CD14-positive monocyte (primary cell): ENCODE measurements around the gene RPE. TPM values are rescaled to one million over a fixed set of nuclear protein-coding genes. Genes with fewer than 3 reads are reported as not detected.

Experiments
- DNase-seq, 3 donors: peaks; one replicate each; pipeline ENCODE4 v3.0.0-alpha.2; 2011 to 2022
- H2AFZ ChIP-seq: 2 replicates; pipeline ENCODE4 v1.6.0; 2012; ENCODE audit warnings: mild to moderate bottlenecking, low read depth, low read length, inconsistent platforms; ENCODE audit not compliant: insufficient read depth, poor library complexity, severe bottlenecking
- H3K27ac ChIP-seq, 2 donors: 1 replicate in 1 of 2; 2 replicates in 1 of 2; pipeline ENCODE4 v1.5.1; 2012 to 2013; ENCODE audit warnings: low read length in 2 of 2, control low read depth in 1 of 2, inconsistent platforms in 1 of 2, low read depth in 1 of 2, mild to moderate bottlenecking in 1 of 2
- H3K27me3 ChIP-seq, 2 donors: one replicate each; pipeline versions ENCODE4 v1.6.0 to v1.6.1; 2011 to 2013; ENCODE audit warnings: low read length in 2 of 2; ENCODE audit not compliant: control insufficient read depth in 2 of 2, insufficient read depth in 2 of 2
- H3K36me3 ChIP-seq, 2 donors: replicated peaks in 1 of 2; 1 replicate in 1 of 2; 2 replicates in 1 of 2; pipeline versions ENCODE4 v1.5.1 to v1.6.1; 2012 to 2013; ENCODE audit warnings: low read length in 2 of 2, control low read depth in 1 of 2, inconsistent platforms in 1 of 2, mild to moderate bottlenecking in 1 of 2; ENCODE audit not compliant: insufficient read depth in 2 of 2, control insufficient read depth in 1 of 2
- H3K4me1 ChIP-seq, 2 donors: 1 replicate in 1 of 2; 2 replicates in 1 of 2; pipeline versions ENCODE4 v1.5.1 to v1.6.1; 2012 to 2013; ENCODE audit warnings: low read length in 2 of 2, control low read depth in 1 of 2, inconsistent platforms in 1 of 2, mild to moderate bottlenecking in 1 of 2, moderate library complexity in 1 of 2; ENCODE audit not compliant: insufficient read depth in 2 of 2, control insufficient read depth in 1 of 2
- H3K4me2 ChIP-seq: replicated peaks from 2 replicates; pipeline ENCODE3; 2012; ENCODE audit warnings: low read length, moderate library complexity, mild to moderate bottlenecking; ENCODE audit not compliant: poor library complexity, severe bottlenecking; ENCODE audit errors: extremely low read depth
- H3K4me3 ChIP-seq, 3 experiments: fragments of 200-600 bp in 1 of 3; sonication (generic) in 1 of 3; replicated peaks in 1 of 3; 1 replicate in 2 of 3; 2 replicates in 1 of 3; pipeline ENCODE4 v1.5.1; 2011 to 2013; ENCODE audit warnings: low read length in 3 of 3, mild to moderate bottlenecking in 3 of 3, control low read depth in 2 of 3, low read depth in 2 of 3, inconsistent platforms in 1 of 3, moderate library complexity in 1 of 3
- H3K79me2 ChIP-seq: 2 replicates; pipeline ENCODE4 v1.6.0; 2012; ENCODE audit warnings: mild to moderate bottlenecking, control low read depth, inconsistent platforms, low read length, moderate library complexity; ENCODE audit not compliant: insufficient read depth
- H3K9ac ChIP-seq: 2 replicates; pipeline ENCODE4 v1.6.0; 2017; ENCODE audit warnings: low read length, mild to moderate bottlenecking; ENCODE audit not compliant: insufficient read depth, poor library complexity, severe bottlenecking
- H3K9me3 ChIP-seq, 2 donors: replicated peaks in 1 of 2; 1 replicate in 1 of 2; 2 replicates in 1 of 2; pipeline versions ENCODE4 v1.5.1 to v1.6.1; 2012 to 2013; ENCODE audit warnings: low read length in 2 of 2, control low read depth in 1 of 2; ENCODE audit not compliant: control insufficient read depth in 1 of 2, insufficient read depth in 1 of 2
- H4K20me1 ChIP-seq: 2 replicates; pipeline ENCODE4 v1.6.0; 2012; ENCODE audit warnings: mild to moderate bottlenecking, low read length, control low read depth, moderate library complexity; ENCODE audit not compliant: insufficient read depth
- H3K27ac Mint-ChIP-seq, 7 donors: one replicate each; pipeline ENCODE4 v1.8.0; 2020; ENCODE audit warnings: mild to moderate bottlenecking in 7 of 7, mixed read lengths in 7 of 7, moderate library complexity in 6 of 7, inconsistent platforms in 2 of 7
- H3K27me3 Mint-ChIP-seq, 3 donors: one replicate each; pipeline ENCODE4 v1.8.0; 2021 to 2022; ENCODE audit warnings: low read depth in 3 of 3, mild to moderate bottlenecking in 3 of 3, mixed read lengths in 3 of 3, moderate library complexity in 3 of 3, inconsistent platforms in 1 of 3
- H3K36me3 Mint-ChIP-seq, 2 donors: one replicate each; pipeline ENCODE4 v1.8.0; 2020; ENCODE audit warnings: mixed read lengths in 2 of 2, inconsistent platforms in 1 of 2, mild to moderate bottlenecking in 1 of 2
- H3K4me1 Mint-ChIP-seq: one replicate; pipeline ENCODE4 v1.8.0; 2020; ENCODE audit warnings: mild to moderate bottlenecking, mixed read lengths
- H3K4me3 Mint-ChIP-seq, 2 donors: one replicate each; pipeline ENCODE4 v1.8.0; 2020; ENCODE audit warnings: mild to moderate bottlenecking in 2 of 2, mixed read lengths in 2 of 2, moderate library complexity in 1 of 2
- H3K9me3 Mint-ChIP-seq, 7 donors: one replicate each; pipeline ENCODE4 v1.8.0; 2020 to 2022; ENCODE audit warnings: mixed read lengths in 7 of 7, mild to moderate bottlenecking in 6 of 7, moderate library complexity in 6 of 7, inconsistent platforms in 2 of 7
- CTCF ChIP-seq: fragments of 200-600 bp; IDR thresholded peaks from one replicate; pipeline ENCODE4 v1.8.0; 2022; ENCODE audit warnings: antibody characterized with exemption, mild to moderate bottlenecking
- WGBS: methylation state at CpG from one replicate; pipeline ENCODE4 v1.1.5; 2013; ENCODE audit warnings: missing lambda C conversion rate; ENCODE audit not compliant: insufficient coverage; 5-methylcytosine and 5-hydroxymethylcytosine counted together
- intact Hi-C, 2 donors: fragments of 100-400 bp; cut with micrococcal nuclease; formaldehyde crosslinking; loops; one replicate each; pipeline versions ENCODE4 v1.15.0 to v1.15.1; 2023
- polyA plus RNA-seq, 3 donors: library from polyadenylated mRNA; depleted of rRNA in 1 of 3; unstranded in 2 of 3; stranded (reverse) in 1 of 3; fragments of 300-500 nt in 2 of 3; fragments of >200 nt in 1 of 3; fragmentation: Illumina TruSeq in 2 of 3; gene quantifications; 1 replicate in 2 of 3; 2 replicates in 1 of 3; pipeline ENCODE4 v1.2.3, GENCODE V29; 2012 to 2021

Gene RPE
- polyA plus RNA-seq, 3 donors: 32.3 to 38.1 (median 33.8) TPM

- no peaks in the 10 kb centered on the region for H3K79me2 ChIP-seq
- H3K9me3 Mint-ChIP-seq: no peaks in the 10 kb centered on the region
- peaks cover 5 to 6% (median 5%) of the 10 kb centered on the region in 3 donors for H3K27me3 Mint-ChIP-seq
- no peaks in the 10 kb centered on the region for H3K9me3 ChIP-seq
- H3K4me2 ChIP-seq: no peak overlapping the region
- WGBS: 93% methylated on average over 3 of the region's 4 CpGs
- no peak overlapping the region for H3K27ac ChIP-seq
- H3K9ac ChIP-seq: no peak overlapping the region
- no peaks in the 10 kb centered on the region for H4K20me1 ChIP-seq
- H3K27ac Mint-ChIP-seq: no peak overlapping the region
- no peak overlapping the region for H3K4me3 ChIP-seq
- no peak overlapping the region for H2AFZ ChIP-seq
- intact Hi-C loops: no loop called here
- no peak for TF ChIP-seq CTCF
- H3K4me1 ChIP-seq: no peaks in the 10 kb centered on the region
- H3K4me3 Mint-ChIP-seq: no peak overlapping the region
- no peaks in the 10 kb centered on the region for H3K27me3 ChIP-seq
- no peaks in the 10 kb centered on the region for H3K36me3 Mint-ChIP-seq
- H3K36me3 ChIP-seq: no peaks in the 10 kb centered on the region
- DNase-seq: no peak
- no peaks in the 10 kb centered on the region for H3K4me1 Mint-ChIP-seq
These were observed 31.7 kb upstream of the RPE start for GRCh38 chr2:209970711-209971110.

GRCh38 chr2:209973328-209973727 is 29.1 kb upstream of the RPE start:
- Histone ChIP-seq H3K4me3 (no peak overlapping the region), H3K27ac (no peak overlapping the region), H3K9me3 (no peaks in the 10 kb centered on the region), H3K27me3 (no peaks in the 10 kb centered on the region), H3K36me3 (no peaks in the 10 kb centered on the region), H4K20me1 (no peaks in the 10 kb centered on the region), H3K4me2 (no peak overlapping the region), H2AFZ (no peak overlapping the region), H3K79me2 (no peaks in the 10 kb centered on the region), H3K4me1 (no peaks in the 10 kb centered on the region), H3K9ac (no peak overlapping the region)
- TF ChIP-seq CTCF: no peak
- WGBS: no CpG with 5 or more reads among the region's 1 CpG
- H3K4me1 Mint-ChIP-seq: no peaks in the 10 kb centered on the region
- no peak overlapping the region for H3K27ac Mint-ChIP-seq
- no peaks in the 10 kb centered on the region for H3K36me3 Mint-ChIP-seq
- DNase-seq: no peak
- intact Hi-C loops: no loop called here
- no peak overlapping the region for H3K4me3 Mint-ChIP-seq
- H3K9me3 Mint-ChIP-seq: no peaks in the 10 kb centered on the region
- H3K27me3 Mint-ChIP-seq: peaks cover 3 to 5% (median 5%) of the 10 kb centered on the region in 3 donors
